Measurements from ENCODE around the gene EVC2.

DNA sequence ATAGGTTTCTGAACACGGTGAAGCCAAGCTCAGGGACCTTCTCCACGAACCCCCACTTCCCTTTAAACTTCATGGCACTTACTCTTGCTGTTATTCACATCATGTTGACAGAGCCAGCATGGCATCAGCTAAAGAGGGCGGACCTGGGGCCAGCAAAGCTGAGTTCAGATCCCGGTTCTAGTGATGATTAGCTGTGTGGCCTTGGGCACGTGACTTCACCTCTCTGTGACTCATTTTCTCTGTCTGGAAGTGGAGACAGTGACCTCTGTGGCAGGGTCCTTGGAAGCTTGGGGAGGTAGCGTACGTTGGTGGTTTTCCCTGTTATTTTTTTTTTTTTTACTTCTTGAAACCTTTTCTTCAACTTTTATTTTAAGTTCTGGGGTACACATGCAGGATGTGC, 16.0 kb upstream of the EVC2 start:
- no peak for TF ChIP-seq CTCF (conservative IDR thresholded peaks at IDR 0.05; ENCODE audit: low read depth, low read length)
- no peak for TF ChIP-seq EZH2phosphoT487 (IDR thresholded peaks at IDR 0.05; ENCODE audit: borderline replicate concordance, low read length)
- no peak for TF ChIP-seq EZH2 (IDR thresholded peaks at IDR 0.05; ENCODE audit: low read length, unreplicated experiment)

Data from PC-3 (cell line).